BLaER1 (cell line): ENCODE measurements around the gene IP6K1.
"Not testable (repeated sequence)": the region's sequence is repeated elsewhere in the genome, so short reads cannot be mapped to it uniquely, and the experiment has no call there.

Experiments
- H3K27ac ChIP-seq: shearing (Covaris generic); formaldehyde crosslinking; 2 replicates; pipeline ENCODE4 v1.8.1; 2022
- H3K27me3 ChIP-seq: shearing (Covaris generic); formaldehyde crosslinking; 2 replicates; pipeline ENCODE4 v1.8.1; 2022
- H3K36me3 ChIP-seq: shearing (Covaris generic); formaldehyde crosslinking; 2 replicates; pipeline ENCODE4 v1.8.1; 2022
- H3K4me1 ChIP-seq: shearing (Covaris generic); formaldehyde crosslinking; 2 replicates; pipeline ENCODE4 v1.8.1; 2022
- H3K4me2 ChIP-seq: shearing (Covaris generic); formaldehyde crosslinking; 2 replicates; pipeline ENCODE4 v1.8.1; 2022
- H3K4me3 ChIP-seq: shearing (Covaris generic); formaldehyde crosslinking; 2 replicates; pipeline ENCODE4 v1.8.1; 2022
- H3K9ac ChIP-seq: shearing (Covaris generic); formaldehyde crosslinking; 2 replicates; pipeline ENCODE4 v1.8.1; 2022
- H3K9me3 ChIP-seq: shearing (Covaris generic); formaldehyde crosslinking; 2 replicates; pipeline ENCODE4 v1.8.1; 2022
- H4K20me1 ChIP-seq: shearing (Covaris generic); formaldehyde crosslinking; 2 replicates; pipeline ENCODE4 v1.8.1; 2022
- Cebpa-rat ChIP-seq: shearing (Covaris generic); IDR thresholded peaks from 2 replicates; pipeline ENCODE4 v1.8.1; 2022

IP6K1 gene

DNA sequence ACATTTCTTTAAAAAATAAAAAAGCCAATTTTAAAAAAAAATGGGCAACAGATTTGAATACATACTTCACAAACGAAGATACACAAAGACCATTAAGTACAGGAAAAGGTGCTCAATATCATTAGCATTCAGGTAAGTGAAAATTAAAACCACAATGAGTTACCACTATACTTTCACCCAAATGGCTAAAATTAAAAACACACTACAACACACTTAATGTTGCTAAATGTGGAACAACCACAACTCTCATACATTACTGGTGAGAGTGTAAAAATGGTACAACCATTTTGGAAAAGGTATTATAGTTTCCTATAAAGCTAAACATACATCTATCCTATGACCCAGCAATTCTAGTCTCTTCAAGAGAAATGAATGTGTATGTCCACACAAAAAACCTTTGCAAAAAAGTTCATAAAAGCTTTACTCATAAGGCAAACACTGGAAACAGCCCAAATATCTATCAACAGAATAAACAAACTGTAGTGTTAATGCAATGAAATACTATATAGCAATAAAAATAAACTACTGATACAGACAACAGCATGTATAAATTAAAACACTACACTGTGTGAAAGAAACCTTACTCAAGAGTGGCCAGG, 14.9 kb downstream of the IP6K1 start:
- H3K27me3 ChIP-seq: no peaks in the 10 kb centered on the region
- H3K36me3 ChIP-seq: peaks cover 58% of the 10 kb centered on the region
- H3K9ac ChIP-seq: no peak overlapping the region
- no peak overlapping the region for H3K4me2 ChIP-seq
- no peaks in the 10 kb centered on the region for H3K4me1 ChIP-seq
- H3K4me3 ChIP-seq: no peak overlapping the region
- no peak overlapping the region for H3K27ac ChIP-seq
- TF ChIP-seq Cebpa-rat: no peak
- peaks cover 100% of the 10 kb centered on the region for H4K20me1 ChIP-seq
- no peaks in the 10 kb centered on the region for H3K9me3 ChIP-seq

DNA sequence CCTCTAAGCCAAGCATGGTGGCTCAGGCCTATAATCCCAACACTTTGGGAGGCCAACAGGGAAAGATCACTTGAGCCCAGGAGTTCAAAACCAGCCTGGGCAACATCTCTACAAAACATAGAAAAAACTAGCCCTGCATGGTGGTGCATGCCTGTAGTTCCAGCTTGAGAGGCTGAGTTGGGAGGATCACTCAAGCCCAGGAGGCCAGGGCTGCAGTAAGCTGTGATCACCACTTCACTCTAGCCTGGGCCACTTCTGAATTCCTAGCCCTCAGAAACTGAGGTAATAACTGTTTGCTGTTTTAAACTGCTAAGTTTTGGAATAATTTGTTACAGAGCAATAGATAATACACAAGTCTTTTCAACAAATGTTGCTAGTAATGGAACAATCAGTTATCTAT, 16.4 kb downstream of the IP6K1 start:
- H3K4me3 ChIP-seq: no peak overlapping the region
- TF ChIP-seq Cebpa-rat: no peak
- H3K27ac ChIP-seq: no peak overlapping the region
- no peaks in the 10 kb centered on the region for H3K27me3 ChIP-seq
- no peaks in the 10 kb centered on the region for H3K4me1 ChIP-seq
- H4K20me1 ChIP-seq: peaks cover 100% of the 10 kb centered on the region
- H3K36me3 ChIP-seq: peaks cover 56% of the 10 kb centered on the region
- no peaks in the 10 kb centered on the region for H3K9me3 ChIP-seq
- no peak overlapping the region for H3K9ac ChIP-seq
- no peak overlapping the region for H3K4me2 ChIP-seq

DNA sequence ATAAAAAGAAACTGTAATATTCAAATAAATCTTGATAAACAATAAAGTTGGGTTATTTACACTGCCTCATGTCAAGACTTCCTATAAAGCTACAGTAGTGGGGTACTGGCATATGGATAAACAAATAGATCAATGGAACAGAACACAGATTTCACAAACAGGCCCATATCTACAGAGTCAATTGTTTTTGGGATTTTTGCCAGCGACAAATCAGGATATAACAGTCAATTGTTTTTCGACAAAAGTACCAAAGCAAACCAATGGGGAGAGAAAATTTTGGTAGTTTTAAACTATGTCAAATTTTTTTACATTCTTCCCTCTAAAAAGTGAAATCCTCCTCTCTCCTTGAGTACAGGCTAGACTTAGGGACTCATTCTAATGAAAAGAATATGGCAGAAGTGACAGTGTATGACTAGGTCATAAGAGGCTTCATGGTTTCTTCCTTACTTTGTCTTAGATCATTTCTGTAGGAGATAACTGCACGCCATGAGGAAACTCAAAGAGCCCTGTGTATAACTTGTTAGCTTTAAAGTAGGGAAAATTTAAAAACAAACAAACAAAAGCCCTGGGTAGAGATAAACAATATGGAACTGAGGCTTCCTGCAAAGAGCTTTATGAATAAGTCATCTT, 16.9 kb downstream of the IP6K1 start:
- Histone ChIP-seq H3K4me2 (no peak overlapping the region), H3K27me3 (no peaks in the 10 kb centered on the region), H3K36me3 (peaks cover 61% of the 10 kb centered on the region), H3K9me3 (no peaks in the 10 kb centered on the region), H4K20me1 (peaks cover 100% of the 10 kb centered on the region), H3K4me1 (no peaks in the 10 kb centered on the region), H3K4me3 (no peak overlapping the region), H3K9ac (no peak overlapping the region), H3K27ac (no peak overlapping the region)
- TF ChIP-seq Cebpa-rat: no peak

DNA sequence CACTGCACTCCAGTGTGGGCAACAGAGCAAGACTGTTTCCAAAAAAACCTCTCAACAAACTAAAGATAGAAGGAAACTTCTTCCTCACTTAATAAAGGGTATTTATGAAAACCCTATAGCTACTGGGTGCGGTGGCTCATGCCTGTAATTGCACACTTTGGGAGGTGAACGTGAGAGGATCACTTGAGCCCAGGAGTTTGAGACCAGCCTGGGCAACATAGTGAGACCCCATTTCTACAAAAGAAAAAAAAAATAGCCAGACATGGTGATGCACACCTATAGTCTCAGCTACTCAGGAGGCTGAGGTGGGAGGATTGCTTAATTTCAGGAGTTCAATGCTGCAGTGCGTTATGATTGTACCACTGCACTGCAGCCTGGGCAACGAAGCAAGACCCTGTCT, 22.4 kb downstream of the IP6K1 start:
- Histone ChIP-seq H3K4me2 (no peak overlapping the region), H3K4me1 (no peaks in the 10 kb centered on the region), H4K20me1 (peaks cover 100% of the 10 kb centered on the region), H3K36me3 (peaks cover 74% of the 10 kb centered on the region), H3K9me3 (no peaks in the 10 kb centered on the region), H3K27me3 (no peaks in the 10 kb centered on the region), H3K9ac (no peak overlapping the region), H3K27ac (no peak overlapping the region), H3K4me3 (no peak overlapping the region)
- no peak for TF ChIP-seq Cebpa-rat

DNA sequence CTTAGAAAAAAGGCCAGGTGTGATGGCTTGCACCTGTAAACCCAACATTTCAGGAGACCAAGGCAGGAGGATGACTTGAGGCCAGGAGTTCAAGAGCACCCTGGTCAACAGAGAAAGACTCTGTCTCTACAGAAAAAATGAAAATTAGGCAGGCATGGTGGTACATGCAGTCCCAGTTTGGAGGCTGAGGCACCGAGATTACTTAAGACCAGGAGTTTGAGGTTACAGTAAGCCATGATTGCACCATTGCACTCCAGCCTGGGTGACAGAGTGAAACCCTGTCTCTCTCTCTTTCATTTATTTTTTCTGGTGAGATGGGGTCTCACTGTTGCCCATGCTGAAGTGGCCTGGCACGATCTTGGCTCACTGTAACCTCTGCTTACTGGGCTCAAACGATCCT, 24.7 kb downstream of the IP6K1 start:
- Histone ChIP-seq H3K9me3 (no peaks in the 10 kb centered on the region), H3K27ac (no peak overlapping the region), H3K4me3 (no peak overlapping the region), H3K9ac (no peak overlapping the region), H3K4me2 (no peak overlapping the region), H3K27me3 (no peaks in the 10 kb centered on the region), H3K4me1 (peaks cover 10% of the 10 kb centered on the region), H4K20me1 (peaks cover 100% of the 10 kb centered on the region), H3K36me3 (peaks cover 69% of the 10 kb centered on the region)
- TF ChIP-seq Cebpa-rat: no peak

DNA sequence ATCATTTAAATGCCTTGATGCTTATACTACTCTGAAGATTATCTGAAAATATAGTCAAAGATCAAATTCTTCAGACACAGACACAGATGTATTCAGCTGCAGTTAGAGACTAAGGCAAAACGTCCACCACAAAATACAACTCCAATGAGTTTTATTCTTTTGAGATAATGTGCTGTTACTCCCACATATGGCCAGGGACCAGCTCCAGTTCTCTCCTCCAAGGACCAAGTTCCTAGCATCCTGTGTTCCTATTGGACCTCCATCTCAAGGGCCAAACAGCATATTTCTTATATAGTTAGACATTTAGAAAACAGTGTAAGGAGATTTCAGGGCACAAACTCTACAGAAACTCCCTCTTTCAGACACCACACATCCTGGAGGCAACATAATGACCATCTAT, 27.1 kb downstream of the IP6K1 start:
- H4K20me1 ChIP-seq: peaks cover 100% of the 10 kb centered on the region
- H3K27ac ChIP-seq: no peak overlapping the region
- peaks cover 48% of the 10 kb centered on the region for H3K36me3 ChIP-seq
- H3K4me2 ChIP-seq: no peak overlapping the region
- H3K9me3 ChIP-seq: no peaks in the 10 kb centered on the region
- no peak for TF ChIP-seq Cebpa-rat
- no peak overlapping the region for H3K9ac ChIP-seq
- no peak overlapping the region for H3K4me3 ChIP-seq
- H3K27me3 ChIP-seq: no peaks in the 10 kb centered on the region
- H3K4me1 ChIP-seq: peaks cover 10% of the 10 kb centered on the region

DNA sequence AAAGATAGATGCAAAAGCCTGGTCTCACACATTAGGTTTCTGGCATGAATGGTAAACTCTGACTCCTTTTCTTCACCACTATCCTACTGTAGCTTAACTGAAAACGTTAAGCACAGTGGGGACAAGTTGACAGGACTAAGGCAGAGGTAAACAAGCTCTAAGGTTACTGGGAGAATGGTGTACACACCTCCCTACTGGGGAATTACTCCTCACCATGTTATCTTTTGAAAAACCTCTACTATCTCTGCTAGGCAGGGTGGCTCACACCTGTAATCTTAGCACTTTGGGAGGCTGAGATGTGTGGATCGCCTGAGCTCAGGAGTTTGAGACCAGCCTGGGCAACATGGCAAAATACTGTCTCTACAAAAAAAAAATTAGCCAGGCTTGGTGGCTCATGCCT, 29.1 kb downstream of the IP6K1 start:
- TF ChIP-seq Cebpa-rat: no peak
- Histone ChIP-seq H3K4me2 (no peak overlapping the region), H3K27me3 (no peaks in the 10 kb centered on the region), H3K36me3 (peaks cover 44% of the 10 kb centered on the region), H3K4me3 (no peak overlapping the region), H3K27ac (no peak overlapping the region), H3K9me3 (no peaks in the 10 kb centered on the region), H3K4me1 (peaks cover 10% of the 10 kb centered on the region), H3K9ac (no peak overlapping the region), H4K20me1 (peaks cover 100% of the 10 kb centered on the region)

DNA sequence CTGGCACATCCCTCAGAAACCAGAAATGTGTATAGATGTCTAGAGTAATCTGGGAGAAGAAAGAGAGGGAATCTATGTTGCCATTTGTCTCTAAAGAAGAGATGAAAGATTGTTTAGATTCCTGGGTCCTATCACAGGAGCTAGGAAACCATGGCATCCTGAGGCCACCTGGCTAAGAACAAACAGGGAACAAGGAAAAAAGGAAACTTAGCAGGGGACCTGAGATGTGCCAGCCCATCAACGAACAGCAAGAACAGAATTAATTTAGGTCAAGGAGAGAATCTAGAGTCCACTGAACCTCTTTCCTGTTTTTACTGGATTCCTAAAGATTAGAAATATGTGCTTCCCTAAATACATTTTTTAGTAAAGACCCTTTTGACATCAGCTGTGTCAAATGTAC, 30.3 kb downstream of the IP6K1 start:
- no peak overlapping the region for H3K4me3 ChIP-seq
- no peak overlapping the region for H3K4me2 ChIP-seq
- TF ChIP-seq Cebpa-rat: no peak
- H3K27me3 ChIP-seq: no peaks in the 10 kb centered on the region
- peaks cover 43% of the 10 kb centered on the region for H3K36me3 ChIP-seq
- H3K4me1 ChIP-seq: peaks cover 10% of the 10 kb centered on the region
- peaks cover 100% of the 10 kb centered on the region for H4K20me1 ChIP-seq
- H3K27ac ChIP-seq: no peak overlapping the region
- H3K9me3 ChIP-seq: no peaks in the 10 kb centered on the region
- H3K9ac ChIP-seq: no peak overlapping the region

DNA sequence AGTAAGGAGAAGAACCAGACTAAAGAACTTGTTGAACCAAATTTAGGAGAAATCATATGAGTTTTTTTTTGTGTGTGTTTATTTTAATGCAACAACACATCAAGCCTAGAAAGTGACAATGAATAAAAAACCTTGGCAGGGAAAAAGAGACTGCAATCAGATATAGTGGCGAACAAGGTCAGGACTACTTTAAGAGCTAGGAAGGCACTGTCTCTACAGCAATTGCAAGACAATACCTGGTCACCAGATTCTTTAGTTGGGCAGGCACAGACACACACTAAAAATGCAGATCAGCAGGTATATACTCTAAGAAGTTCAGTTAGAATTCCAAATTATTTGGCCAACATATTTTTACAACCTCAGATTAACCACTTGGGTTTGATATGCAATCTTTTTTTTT, 31.8 kb downstream of the IP6K1 start:
- no peak for TF ChIP-seq Cebpa-rat
- peaks cover 45% of the 10 kb centered on the region for H3K36me3 ChIP-seq
- peaks cover 10% of the 10 kb centered on the region for H3K4me1 ChIP-seq
- H3K4me2 ChIP-seq: no peak overlapping the region
- no peak overlapping the region for H3K4me3 ChIP-seq
- H3K27ac ChIP-seq: no peak overlapping the region
- no peak overlapping the region for H3K9ac ChIP-seq
- no peaks in the 10 kb centered on the region for H3K27me3 ChIP-seq
- peaks cover 100% of the 10 kb centered on the region for H4K20me1 ChIP-seq
- H3K9me3 ChIP-seq: no peaks in the 10 kb centered on the region

DNA sequence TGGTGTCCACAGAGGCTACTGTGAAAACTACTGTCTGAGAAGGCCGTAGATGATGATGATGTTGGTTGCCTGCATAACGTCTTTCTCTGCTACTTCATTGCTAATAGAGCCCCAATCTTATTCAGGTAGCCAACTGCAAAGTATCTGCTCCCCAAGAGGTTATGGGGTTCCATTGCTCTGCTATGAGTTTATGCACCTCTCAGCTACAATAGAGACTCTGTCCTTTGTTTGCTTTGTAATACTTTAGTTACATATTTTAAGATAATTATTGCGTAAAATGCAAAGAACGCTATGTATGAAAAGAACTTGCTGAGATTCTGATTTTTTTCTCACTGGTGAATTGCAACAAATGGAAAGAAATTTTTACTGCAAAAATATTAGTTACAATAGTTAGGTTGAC, 34.8 kb downstream of the IP6K1 start:
- peaks cover 98% of the 10 kb centered on the region for H4K20me1 ChIP-seq

DNA sequence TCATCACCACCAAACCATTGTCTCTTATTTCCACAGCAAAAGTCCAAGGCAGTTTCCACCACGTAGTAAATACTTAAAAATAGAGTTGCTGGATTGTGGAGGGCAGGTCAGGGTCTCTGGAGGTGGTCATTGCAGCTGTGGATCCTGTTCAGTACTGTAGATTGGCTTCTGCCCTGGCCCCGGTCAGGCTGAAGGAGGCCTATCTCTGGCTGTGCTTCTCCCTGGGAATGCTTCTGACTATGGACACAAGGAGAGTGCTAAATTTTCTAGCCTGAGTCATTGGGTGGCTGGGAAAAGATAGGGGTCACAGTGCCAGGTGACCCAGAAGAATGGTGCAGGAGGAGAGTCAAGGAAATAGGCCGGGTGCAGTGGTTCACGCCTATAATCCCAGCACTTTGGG, 36.3 kb downstream of the IP6K1 start:
- H3K9ac ChIP-seq: no peak overlapping the region
- H4K20me1 ChIP-seq: peaks cover 98% of the 10 kb centered on the region
- H3K27me3 ChIP-seq: no peaks in the 10 kb centered on the region

More for the DNA sequence above, 34.8 kb downstream of the IP6K1 start:
- peaks cover 61% of the 10 kb centered on the region for H3K36me3 ChIP-seq
- H3K9ac ChIP-seq: no peak overlapping the region
- TF ChIP-seq Cebpa-rat: no peak
- H3K4me1 ChIP-seq: no peaks in the 10 kb centered on the region
- H3K27ac ChIP-seq: no peak overlapping the region
- no peaks in the 10 kb centered on the region for H3K9me3 ChIP-seq
- H3K27me3 ChIP-seq: no peaks in the 10 kb centered on the region
- no peak overlapping the region for H3K4me2 ChIP-seq
- H3K4me3 ChIP-seq: no peak overlapping the region

DNA sequence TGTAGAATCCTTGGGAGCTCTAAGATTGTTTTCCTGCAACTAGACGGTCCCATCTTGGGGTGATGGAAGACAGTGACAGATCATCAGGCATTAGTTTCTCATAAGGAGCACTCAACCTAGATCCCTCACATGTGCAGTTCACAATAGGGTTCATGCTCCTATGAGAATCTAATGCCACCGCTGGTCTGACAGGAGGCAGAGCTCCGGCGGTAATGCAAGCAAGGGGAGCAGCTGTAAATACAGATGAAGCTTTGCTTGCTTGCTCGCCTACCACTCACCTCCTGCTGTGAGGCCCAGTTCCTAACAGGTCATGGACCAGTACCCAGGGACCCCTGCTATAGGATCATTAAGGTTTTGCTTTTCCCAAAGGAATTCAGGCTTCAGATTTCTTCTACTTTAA, 37.5 kb downstream of the IP6K1 start:
- H4K20me1 ChIP-seq: peaks cover 98% of the 10 kb centered on the region
- not testable (repeated sequence) for H3K9ac ChIP-seq, H3K27ac ChIP-seq, H3K27me3 ChIP-seq, H3K4me2 ChIP-seq, H3K4me1 ChIP-seq, H3K9me3 ChIP-seq, H3K4me3 ChIP-seq
- H3K36me3 ChIP-seq: peaks cover 83% of the 10 kb centered on the region

More for the DNA sequence above, 36.3 kb downstream of the IP6K1 start:
- Histone ChIP-seq H3K36me3 (peaks cover 76% of the 10 kb centered on the region), H3K4me1 (no peaks in the 10 kb centered on the region), H3K27ac (no peak overlapping the region), H3K4me3 (no peak overlapping the region), H3K9me3 (no peaks in the 10 kb centered on the region), H3K4me2 (no peak overlapping the region)
- TF ChIP-seq Cebpa-rat: no peak
